ENCODE data around the gene NUDT4.
"Not testable (repeated sequence)": the region's sequence is repeated elsewhere in the genome, so short reads cannot be mapped to it uniquely, and the experiment has no call there.

NUDT4 gene

DNA sequence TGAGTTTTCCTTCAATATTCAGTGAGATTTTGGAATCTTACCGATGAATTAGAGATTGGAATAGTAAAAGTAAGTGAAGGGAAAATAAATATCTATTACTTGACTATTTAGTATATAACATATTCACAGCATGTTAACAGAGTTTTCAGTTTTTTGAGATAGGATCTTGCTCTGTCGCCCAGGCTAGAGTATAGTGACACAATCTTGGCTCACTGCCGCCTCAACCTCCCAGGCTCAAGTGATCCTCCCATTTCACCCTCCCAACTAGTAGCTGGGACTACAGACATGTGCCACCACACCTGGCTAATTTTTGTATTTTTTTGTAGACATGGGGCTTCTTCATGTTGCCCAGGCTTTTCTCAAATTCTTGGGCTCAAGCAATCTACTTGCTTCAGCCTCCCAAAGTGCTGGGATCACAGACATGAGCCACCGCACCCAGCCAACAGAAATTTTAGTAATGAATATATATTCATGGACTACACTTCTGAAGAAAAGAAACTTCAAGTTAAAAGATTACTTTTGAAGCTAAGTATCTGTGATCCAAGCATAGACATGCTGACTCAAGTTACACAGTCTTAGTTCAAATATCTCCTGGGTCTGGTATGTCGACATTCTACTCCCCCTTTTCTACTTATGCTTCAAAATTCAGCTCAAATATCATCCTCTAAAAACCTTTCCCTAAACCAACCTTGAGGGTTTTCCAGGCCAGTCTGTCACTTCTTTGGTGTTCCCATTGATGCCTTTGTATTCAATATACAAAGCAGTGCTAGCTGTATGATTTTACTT is 50.2 kb downstream of the NUDT4 start:
- no peak for DNase-seq (ENCODE audit: low read depth in 2 of 3, low spot score in 1 of 3)

DNA sequence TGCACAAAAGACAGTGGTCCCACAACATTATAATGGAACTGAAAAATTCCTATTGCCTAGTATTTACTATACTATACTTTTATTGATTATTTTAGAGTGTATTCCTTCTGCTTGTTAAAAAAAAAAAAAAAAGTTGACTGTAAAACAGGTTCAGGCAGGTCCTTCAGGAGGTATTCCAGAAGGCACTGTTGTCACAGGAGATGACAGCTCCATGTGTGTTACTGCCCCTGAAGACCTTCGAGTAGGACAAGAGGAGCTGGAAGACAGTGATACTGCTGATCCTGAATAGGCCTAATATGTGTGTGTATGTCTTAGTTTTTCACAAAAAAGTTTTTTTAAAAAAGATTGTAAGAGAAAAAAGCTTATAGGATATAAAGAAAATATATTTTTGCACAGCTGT is 51.7 kb downstream of the NUDT4 start:
- DNase-seq (ENCODE audit: low read depth in 2 of 3, low spot score in 1 of 3), result no peak

- DNase-seq (ENCODE audit: low read depth in 2 of 3, low spot score in 1 of 3), result no peak
These were observed 52.1 kb downstream of the NUDT4 start for GRCh38 chr12:93429852-93430251.

- no peak for DNase-seq (ENCODE audit: low read depth in 2 of 3, low spot score in 1 of 3)
These were observed 52.6 kb downstream of the NUDT4 start for GRCh38 chr12:93430280-93430679.

DNA sequence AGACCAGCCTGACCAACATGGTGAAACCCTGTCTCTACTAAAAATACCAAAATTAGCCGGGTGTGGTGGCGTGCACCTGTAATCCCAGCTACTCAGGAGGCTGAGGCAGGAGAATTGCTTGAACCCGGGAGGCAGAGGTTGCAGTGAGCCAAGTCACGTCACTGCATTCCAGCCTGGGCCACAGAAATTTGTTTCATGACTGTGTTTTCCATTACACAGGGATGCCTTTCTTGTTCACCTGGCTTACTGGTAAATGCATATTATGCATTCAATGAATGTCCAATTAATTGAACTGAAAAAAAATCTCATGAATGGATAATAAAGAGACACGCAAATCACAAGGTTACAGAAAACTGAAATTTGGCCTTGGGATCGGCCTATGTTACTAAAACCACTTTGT is 54.3 kb downstream of the NUDT4 start:
- DNase-seq (ENCODE audit: low read depth in 2 of 3, low spot score in 1 of 3), result not testable (repeated sequence)

- DNase-seq (ENCODE audit: low read depth in 2 of 3, low spot score in 1 of 3), result no peak
These were observed 56.6 kb downstream of the NUDT4 start for GRCh38 chr12:93434256-93434865.

- no peak for DNase-seq (ENCODE audit: low read depth in 2 of 3, low spot score in 1 of 3)
These were observed 60.7 kb downstream of the NUDT4 start for GRCh38 chr12:93438266-93439050.

- DNase-seq (ENCODE audit: low read depth in 2 of 3, low spot score in 1 of 3), result no peak
These were observed 62.5 kb downstream of the NUDT4 start for GRCh38 chr12:93440043-93440835.

GRCh38 chr12:93441081-93441616 is 63.4 kb downstream of the NUDT4 start:
- DNase-seq (ENCODE audit: low read depth in 2 of 3, low spot score in 1 of 3), result peak in 1 of 3 donors; percentile 16

DNA sequence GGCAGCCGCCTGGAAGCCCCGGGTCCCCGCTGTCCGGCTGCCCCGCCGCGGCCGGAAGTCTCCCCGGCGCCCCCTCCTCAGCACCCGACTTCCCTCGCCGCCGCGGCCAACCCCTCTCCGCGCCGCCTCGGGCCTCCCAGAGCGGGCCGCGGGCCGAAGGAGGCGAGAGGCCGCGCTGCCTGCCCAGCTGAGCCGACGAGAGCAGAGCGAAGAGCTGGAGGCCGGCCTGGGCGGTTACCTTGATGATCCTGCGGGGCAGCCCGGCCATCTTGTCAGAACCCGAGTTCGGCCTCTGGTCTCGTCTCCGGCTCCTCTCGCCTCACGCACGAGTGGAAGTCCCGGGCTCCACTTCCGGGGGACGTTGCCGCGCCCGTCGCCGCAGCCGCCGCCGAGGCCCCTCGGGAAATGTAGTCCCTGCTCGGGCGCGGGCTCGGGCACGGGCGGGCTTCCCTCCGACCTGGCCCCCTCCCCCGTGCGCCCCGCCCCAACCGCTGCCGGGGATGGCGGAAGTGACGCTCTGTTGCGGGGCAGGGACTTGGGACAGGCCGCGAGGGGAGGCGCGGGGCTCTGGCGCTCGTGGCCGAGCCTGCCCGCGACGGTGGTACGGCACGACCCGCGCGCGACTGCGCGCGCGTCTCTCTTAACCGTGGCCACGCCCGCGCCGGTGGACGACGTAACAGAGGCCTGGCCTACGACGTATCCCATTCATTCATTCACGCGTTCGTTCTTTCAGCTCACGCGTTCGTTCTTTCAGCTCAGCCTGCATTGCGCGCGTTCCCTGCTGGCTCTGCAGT is 64.1 kb downstream of the NUDT4 start, which contains the start of gene UBE2N:
UBE2N (minus strand) TSS at position 331 of the 794 bp plus-strand sequence; CDS start at position 268, 63 bp downstream.
- peak; percentile 91 to 97 (median 92) for DNase-seq (ENCODE audit: low read depth in 2 of 3, low spot score in 1 of 3)

- no peak for DNase-seq (ENCODE audit: low read depth in 2 of 3, low spot score in 1 of 3)
These were observed 65.0 kb downstream of the NUDT4 start for GRCh38 chr12:93442411-93443340.

DNA sequence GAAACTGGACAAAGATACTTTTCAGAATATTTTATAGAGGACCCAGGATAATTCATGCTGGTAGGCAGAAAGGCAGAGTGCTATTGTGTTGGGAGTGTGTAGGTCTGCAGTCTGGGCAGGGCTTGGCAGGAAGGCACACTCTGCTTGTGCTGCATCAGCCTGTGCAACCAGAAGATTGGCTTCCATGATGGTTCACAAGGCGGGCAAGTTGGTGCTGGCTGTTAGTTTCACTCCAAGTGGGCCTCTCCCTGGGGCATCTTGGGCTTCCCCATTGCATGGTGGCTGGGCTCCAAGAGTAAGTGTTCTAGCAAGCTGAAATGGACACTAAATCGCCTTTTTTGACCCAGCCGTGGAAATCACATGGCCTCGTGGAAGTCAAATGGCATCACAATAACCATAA is 65.9 kb downstream of the NUDT4 start:
- DNase-seq (ENCODE audit: low read depth in 2 of 3, low spot score in 1 of 3), result no peak

- DNase-seq (ENCODE audit: low read depth in 2 of 3, low spot score in 1 of 3), result no peak
These were observed 70.0 kb downstream of the NUDT4 start for GRCh38 chr12:93447555-93448290.

GRCh38 chr12:93448796-93449195 is 71.1 kb downstream of the NUDT4 start:
- DNase-seq (ENCODE audit: low read depth in 2 of 3, low spot score in 1 of 3), result no peak

DNA sequence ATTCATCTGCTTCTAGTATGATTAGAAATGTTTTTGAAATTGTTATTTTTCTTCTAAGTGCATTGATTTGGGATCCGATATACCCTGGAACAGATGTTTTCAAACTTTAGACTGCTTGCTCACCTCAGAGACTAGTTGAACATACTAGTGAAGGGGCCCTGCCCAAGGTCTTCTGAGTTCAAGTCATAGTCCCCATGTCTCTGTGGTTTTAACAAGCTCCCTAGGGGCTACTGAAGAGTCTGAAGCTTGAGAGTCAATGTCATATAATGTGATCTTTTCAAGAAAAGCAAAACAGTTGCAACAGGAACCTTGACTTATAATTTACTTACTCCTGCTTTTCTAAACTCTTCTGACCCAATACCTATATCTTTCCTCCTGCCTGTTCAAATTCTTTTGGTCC is 71.6 kb downstream of the NUDT4 start:
- no peak for DNase-seq (ENCODE audit: low read depth in 2 of 3, low spot score in 1 of 3)

DNA sequence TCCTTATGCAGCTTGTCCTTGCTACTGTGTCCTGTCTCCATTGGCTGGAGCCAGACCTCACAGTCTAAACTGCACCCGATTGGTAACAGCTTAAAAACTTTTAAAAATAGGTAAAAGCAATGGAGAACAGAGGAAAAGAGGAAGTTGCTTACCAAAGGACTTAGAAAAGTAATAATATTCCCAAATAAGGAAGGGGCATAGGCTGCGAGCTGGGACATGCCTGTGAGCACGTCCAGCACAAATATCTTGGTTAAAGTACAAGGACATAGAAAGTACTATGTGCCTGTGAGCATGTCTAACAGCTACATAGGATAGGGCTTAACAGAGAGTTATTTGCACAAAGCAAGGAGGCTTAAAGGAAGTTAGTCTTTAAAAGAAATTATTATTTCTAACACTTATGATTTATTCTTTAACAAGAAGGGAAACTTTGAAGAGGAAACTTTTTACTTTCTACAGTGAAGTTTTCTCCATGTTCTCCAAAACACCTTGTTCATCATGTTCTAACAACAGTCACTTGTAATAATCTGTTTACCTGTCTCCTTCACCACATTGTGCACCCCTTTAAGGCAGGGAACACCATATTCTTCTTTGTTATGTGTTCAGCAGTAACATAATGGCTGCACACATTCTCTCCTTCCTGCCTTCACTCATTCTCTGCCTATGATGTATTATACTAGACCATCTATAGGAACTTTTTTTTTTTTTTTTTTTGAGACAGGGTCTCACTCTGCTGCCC is 73.9 kb downstream of the NUDT4 start:
- DNase-seq (ENCODE audit: low read depth in 2 of 3, low spot score in 1 of 3), result no peak

GRCh38 chr12:93453633-93454032 is 75.9 kb downstream of the NUDT4 start:
- no peak for DNase-seq (ENCODE audit: low read depth in 2 of 3, low spot score in 1 of 3)

DNA sequence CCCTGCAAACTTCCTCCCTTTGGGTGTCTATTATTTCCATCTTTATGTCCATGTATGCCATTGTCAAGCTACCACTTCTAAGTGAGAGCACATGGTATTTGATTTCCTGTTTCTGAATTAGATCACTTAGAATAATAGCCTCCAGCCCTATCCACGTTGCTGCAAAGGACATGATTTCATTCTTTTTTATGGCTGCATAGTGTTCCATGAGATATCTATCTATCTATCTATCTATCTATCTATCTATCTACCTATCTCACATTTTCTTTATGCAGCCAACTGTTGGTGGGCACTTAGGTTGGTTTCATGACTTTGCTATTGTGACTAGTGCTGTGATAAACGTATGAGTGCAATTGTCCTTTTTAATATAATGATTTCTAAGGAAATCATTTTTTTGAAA is 78.4 kb downstream of the NUDT4 start:
- DNase-seq (ENCODE audit: low read depth in 2 of 3, low spot score in 1 of 3), result no peak
